ENCODE results near the gene ZCCHC14. TPM values are rescaled to one million over a fixed set of nuclear protein-coding genes. Genes with fewer than 3 reads are reported as not detected.

Gene ZCCHC14
- total RNA-seq, 4 donors from 2014 or later: 21.8 to 64.0 (median 28.8) TPM

- 95% methylated on average over 11 of the region's 11 CpGs for WGBS
- Histone ChIP-seq H3K36me3 (peaks cover 61% of the 10 kb centered on the region), H3K27ac (no peak overlapping the region), H3K4me3 (no peak overlapping the region), H3K4me1 (no peaks in the 10 kb centered on the region), H3K9me3 (no peaks in the 10 kb centered on the region), H3K27me3 (no peaks in the 10 kb centered on the region)
- DNase-seq (ENCODE audit: low spot score in 2 of 2): no peak
- TF ChIP-seq POLR2A (IDR thresholded peaks at IDR 0.05) (no peak), EP300 (IDR thresholded peaks at IDR 0.05) (no peak), POLR2AphosphoS5 (IDR thresholded peaks at IDR 0.05) (no peak)
- TF ChIP-seq, protein P1, sequence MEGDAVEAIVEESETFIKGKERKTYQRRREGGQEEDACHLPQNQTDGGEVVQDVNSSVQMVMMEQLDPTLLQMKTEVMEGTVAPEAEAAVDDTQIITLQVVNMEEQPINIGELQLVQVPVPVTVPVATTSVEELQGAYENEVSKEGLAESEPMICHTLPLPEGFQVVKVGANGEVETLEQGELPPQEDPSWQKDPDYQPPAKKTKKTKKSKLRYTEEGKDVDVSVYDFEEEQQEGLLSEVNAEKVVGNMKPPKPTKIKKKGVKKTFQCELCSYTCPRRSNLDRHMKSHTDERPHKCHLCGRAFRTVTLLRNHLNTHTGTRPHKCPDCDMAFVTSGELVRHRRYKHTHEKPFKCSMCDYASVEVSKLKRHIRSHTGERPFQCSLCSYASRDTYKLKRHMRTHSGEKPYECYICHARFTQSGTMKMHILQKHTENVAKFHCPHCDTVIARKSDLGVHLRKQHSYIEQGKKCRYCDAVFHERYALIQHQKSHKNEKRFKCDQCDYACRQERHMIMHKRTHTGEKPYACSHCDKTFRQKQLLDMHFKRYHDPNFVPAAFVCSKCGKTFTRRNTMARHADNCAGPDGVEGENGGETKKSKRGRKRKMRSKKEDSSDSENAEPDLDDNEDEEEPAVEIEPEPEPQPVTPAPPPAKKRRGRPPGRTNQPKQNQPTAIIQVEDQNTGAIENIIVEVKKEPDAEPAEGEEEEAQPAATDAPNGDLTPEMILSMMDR (IDR thresholded peaks at IDR 0.05): no peak
These were observed 70.7 kb downstream of the ZCCHC14 start for GRCh38 chr16:87422106-87422505.

DNA sequence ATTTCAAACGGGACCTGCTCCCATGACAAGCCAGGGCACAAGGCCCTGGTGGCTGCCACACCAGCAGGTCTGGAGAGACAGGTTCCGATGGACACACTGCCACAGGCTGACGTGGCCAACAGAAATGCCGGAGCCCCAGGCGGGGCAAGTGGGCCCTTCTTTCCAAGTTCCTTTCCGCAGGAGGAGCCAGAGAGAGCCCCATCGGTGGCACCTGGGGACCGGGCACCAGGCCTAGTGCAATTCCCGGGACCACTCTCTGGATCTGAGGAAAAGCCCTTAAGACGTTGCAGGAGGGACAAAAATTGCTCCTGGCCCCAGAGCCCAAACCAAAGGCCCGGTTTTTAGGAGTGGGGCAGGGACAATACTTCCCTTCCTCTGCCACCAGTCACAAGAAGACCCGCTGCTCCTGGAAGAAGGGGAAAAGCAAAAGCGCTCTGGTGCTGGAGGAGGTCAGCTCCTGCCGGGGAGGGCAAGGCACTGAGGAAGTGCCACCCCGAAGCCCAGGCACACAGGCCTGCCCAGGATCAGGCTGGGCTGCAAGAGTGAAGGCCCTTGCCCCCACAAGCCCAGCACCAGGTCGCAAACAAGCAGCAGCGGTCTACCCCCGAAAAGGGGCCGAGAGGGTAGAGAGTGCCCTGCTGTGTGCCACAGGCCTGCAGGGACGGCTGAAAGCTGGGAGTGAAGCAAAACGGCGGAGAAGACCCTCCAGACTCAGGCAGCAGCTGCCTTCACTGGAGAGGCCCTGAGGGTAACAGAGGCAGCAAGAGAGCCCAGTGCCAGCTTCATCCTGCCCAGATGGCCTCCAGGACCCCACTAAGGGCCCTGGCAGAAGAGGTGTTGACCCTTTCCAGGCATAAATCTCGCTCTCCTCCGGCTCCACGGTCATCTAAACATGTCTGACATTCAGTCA is 71.6 kb downstream of the ZCCHC14 start:
- no peaks in the 10 kb centered on the region for H3K9me3 ChIP-seq
- 94% methylated on average over 19 of the region's 25 CpGs for WGBS
- TF ChIP-seq EP300 (IDR thresholded peaks at IDR 0.05) (no peak), POLR2AphosphoS5 (IDR thresholded peaks at IDR 0.05) (no peak), POLR2A (IDR thresholded peaks at IDR 0.05) (no peak)
- TF ChIP-seq, protein P1 (IDR thresholded peaks at IDR 0.05): no peak
- H3K27ac ChIP-seq: no peak overlapping the region
- no peak for DNase-seq (ENCODE audit: low spot score in 2 of 2)
- H3K4me1 ChIP-seq: no peaks in the 10 kb centered on the region
- no peak overlapping the region for H3K4me3 ChIP-seq
- H3K27me3 ChIP-seq: no peaks in the 10 kb centered on the region
- H3K36me3 ChIP-seq: peaks cover 67% of the 10 kb centered on the region

GRCh38 chr16:87420026-87421002 is 72.5 kb downstream of the ZCCHC14 start:
- Histone ChIP-seq H3K27ac (no peak overlapping the region), H3K4me1 (no peaks in the 10 kb centered on the region), H3K9me3 (no peaks in the 10 kb centered on the region), H3K27me3 (no peaks in the 10 kb centered on the region), H3K36me3 (peaks cover 77% of the 10 kb centered on the region), H3K4me3 (no peak overlapping the region)
- 94% methylated on average over 20 of the region's 25 CpGs for WGBS
- no peak for DNase-seq (ENCODE audit: low spot score in 2 of 2)
- TF ChIP-seq, protein P1 (IDR thresholded peaks at IDR 0.05): no peak
- TF ChIP-seq POLR2A (IDR thresholded peaks at IDR 0.05) (no peak), POLR2AphosphoS5 (IDR thresholded peaks at IDR 0.05) (no peak), EP300 (IDR thresholded peaks at IDR 0.05) (no peak)

- Histone ChIP-seq H3K27ac (no peak overlapping the region), H3K4me3 (no peak overlapping the region), H3K27me3 (no peaks in the 10 kb centered on the region), H3K9me3 (no peaks in the 10 kb centered on the region), H3K4me1 (no peaks in the 10 kb centered on the region), H3K36me3 (peaks cover 92% of the 10 kb centered on the region)
- peak in 1 of 2 donors; percentile 4 for DNase-seq (ENCODE audit: low spot score in 2 of 2)
- WGBS: 71% methylated on average over 6 of the region's 6 CpGs
- TF ChIP-seq, protein P1 (IDR thresholded peaks at IDR 0.05): no peak
These were observed 74.2 kb downstream of the ZCCHC14 start for GRCh38 chr16:87418644-87419043.

- H3K27ac ChIP-seq: no peak overlapping the region
- DNase-seq (ENCODE audit: low spot score in 2 of 2): peak in 1 of 2 donors; percentile 62
- no peaks in the 10 kb centered on the region for H3K4me1 ChIP-seq
- H3K9me3 ChIP-seq: no peaks in the 10 kb centered on the region
- no peaks in the 10 kb centered on the region for H3K27me3 ChIP-seq
- H3K4me3 ChIP-seq: no peak overlapping the region
- H3K36me3 ChIP-seq: peaks cover 92% of the 10 kb centered on the region
- TF ChIP-seq, protein P1 (IDR thresholded peaks at IDR 0.05): no peak
- no peak for TF ChIP-seq POLR2AphosphoS5 (IDR thresholded peaks at IDR 0.05)
- no peak for TF ChIP-seq POLR2A (IDR thresholded peaks at IDR 0.05)
- no peak for TF ChIP-seq EP300 (IDR thresholded peaks at IDR 0.05)
- 88% methylated on average over 14 of the region's 18 CpGs for WGBS
These were observed 74.6 kb downstream of the ZCCHC14 start for GRCh38 chr16:87418216-87418615.
